Kidney (tissue), 14 donors: ENCODE results near the gene AKAP13. TPM values are rescaled to one million over a fixed set of nuclear protein-coding genes. Genes with fewer than 3 reads are reported as not detected.
"Not testable (repeated sequence)": the region's sequence is repeated elsewhere in the genome, so short reads cannot be mapped to it uniquely, and the experiment has no call there.

Source experiments
- DNase-seq, 5 donors: peaks; one replicate each; pipeline ENCODE4 v3.0.0-alpha.2; 2013 to 2020
- FAIRE-seq: peaks from 2 replicates; lab custom pipeline; 2012; peaks lifted over from hg19 to GRCh38; lab: Jason Lieb, UNC
- H3K27ac ChIP-seq, 2 donors: one replicate each; pipeline ENCODE4 v1.7.0; 2013; ENCODE audit warnings: low read depth in 2 of 2, low read length in 2 of 2, inconsistent platforms in 1 of 2
- H3K27me3 ChIP-seq: one replicate; pipeline ENCODE4 v1.7.1; 2013; ENCODE audit warnings: low read length, inconsistent platforms; ENCODE audit not compliant: control insufficient read depth, insufficient read depth
- H3K36me3 ChIP-seq, 3 donors: one replicate each; pipeline versions ENCODE4 v1.7.0 to v1.7.1; 2013; ENCODE audit warnings: low read length in 3 of 3, control low read depth in 1 of 3, inconsistent platforms in 1 of 3; ENCODE audit not compliant: insufficient read depth in 3 of 3, control insufficient read depth in 2 of 3
- H3K4me1 ChIP-seq, 3 donors: one replicate each; pipeline versions ENCODE4 v1.7.0 to v1.7.1; 2013; ENCODE audit warnings: low read length in 3 of 3, inconsistent platforms in 1 of 3, low read depth in 1 of 3; ENCODE audit not compliant: control insufficient read depth in 2 of 3, insufficient read depth in 2 of 3
- H3K4me3 ChIP-seq, 3 donors: one replicate each; pipeline versions ENCODE4 v1.7.0 to v1.8.1; 2013; ENCODE audit warnings: low read length in 3 of 3, control low read depth in 1 of 3, inconsistent platforms in 1 of 3
- H3K9ac ChIP-seq, 3 donors: one replicate each; pipeline versions ENCODE4 v1.7.0 to v1.7.1; 2013; ENCODE audit warnings: low read length in 3 of 3, control low read depth in 1 of 3, inconsistent platforms in 1 of 3
- H3K9me3 ChIP-seq, 3 donors: one replicate each; pipeline versions ENCODE4 v1.7.0 to v1.7.1; 2013; ENCODE audit warnings: low read length in 3 of 3, control low read depth in 1 of 3, inconsistent platforms in 1 of 3; ENCODE audit not compliant: control insufficient read depth in 2 of 3, insufficient read depth in 1 of 3
- CTCF ChIP-seq: IDR thresholded peaks from 3 replicates; pipeline ENCODE4 v1.5.1; 2012; ENCODE audit warnings: mild to moderate bottlenecking, moderate library complexity, borderline replicate concordance; ENCODE audit not compliant: insufficient read depth; ENCODE audit errors: extremely low read depth
- intact Hi-C: fragments of 100-400 bp; cut with DNase I; formaldehyde crosslinking; loops from one replicate; pipeline ENCODE4 v1.11.1; 2022
- polyA plus RNA-seq: library from polyadenylated mRNA; stranded (reverse); fragments of 350-450 nt; fragmentation: Illumina TruSeq; extraction: RNeasy Lipid Tissue Mini Kit (QIAGEN cat#74804); gene quantifications from one replicate; pipeline ENCODE4 v1.2.3, GENCODE V29; 2014; ENCODE audit warnings: low read depth, low replicate concordance; ENCODE audit not compliant: insufficient read depth
- total RNA-seq: library from RNA; stranded (reverse); fragmentation: NEBNext Ultra II Directional; extraction: Animal tissue kit (Norgen Biotek cat#: 25700); gene quantifications from one replicate; pipeline ENCODE4 v1.2.1, GENCODE V29; 2021
- donor health status: control.
- donor health status: control.
- donor health status: control.
- donor health status: control.
- donor health status: control.
- donor health status: DM: yes; HTN: yes; CAD: no.
- donor health status: Normal renal cell carcinoma (clear cell type).

Gene AKAP13
- total and polyA plus RNA-seq, 2 donors from 2014 or later, result 18.8 to 174 TPM

GRCh38 chr15:85482894-85483293 lies 102.5 kb downstream of the AKAP13 start:
- H3K4me1 ChIP-seq, result peaks cover 0 to 13% (median 7%) of the 10 kb centered on the region in 3 donors
- intact Hi-C loops, result no loop called here
- H3K4me3 ChIP-seq, result no peak overlapping the region

GRCh38 chr15:85483955-85484354 lies 103.6 kb downstream of the AKAP13 start:
- H3K4me1 ChIP-seq, result peaks cover 0 to 14% (median 8%) of the 10 kb centered on the region in 3 donors
- intact Hi-C loops, H3K4me3 ChIP-seq, H3K9me3 ChIP-seq, H3K27me3 ChIP-seq, H3K36me3 ChIP-seq, H3K9ac ChIP-seq, H3K27ac ChIP-seq, DNase-seq, FAIRE-seq: not testable (repeated sequence)

More at GRCh38 chr15:85482894-85483293, 102.5 kb downstream of the AKAP13 start:
- peak in 2 of 5 donors; percentile 58 to 71 for DNase-seq
- no peak for FAIRE-seq
- Histone ChIP-seq H3K27ac (no peak overlapping the region), H3K36me3 (no peaks in the 10 kb centered on the region), H3K9me3 (no peaks in the 10 kb centered on the region), H3K9ac (no peak overlapping the region), H3K27me3 (no peaks in the 10 kb centered on the region)
- no peak for TF ChIP-seq CTCF

GRCh38 chr15:85484923-85485322 lies 104.5 kb downstream of the AKAP13 start:
- H3K4me3 ChIP-seq, H3K36me3 ChIP-seq, H3K27ac ChIP-seq, H3K9me3 ChIP-seq, FAIRE-seq, H3K27me3 ChIP-seq, intact Hi-C loops, H3K9ac ChIP-seq: not testable (repeated sequence)
- H3K4me1 ChIP-seq, result peaks cover 0 to 20% (median 9%) of the 10 kb centered on the region in 3 donors
- peak in 1 of 5 donors; percentile 74 for DNase-seq

GRCh38 chr15:85485956-85486567 lies 105.7 kb downstream of the AKAP13 start:
- Histone ChIP-seq H3K9ac (no peak overlapping the region), H3K36me3 (no peaks in the 10 kb centered on the region), H3K27ac (no peak overlapping the region), H3K4me3 (no peak overlapping the region), H3K9me3 (no peaks in the 10 kb centered on the region), H3K4me1 (peaks cover 0 to 21% (median 9%) of the 10 kb centered on the region in 3 donors), H3K27me3 (no peaks in the 10 kb centered on the region)
- intact Hi-C loops, result no loop called here
- TF ChIP-seq CTCF, result peak; percentile 84
- FAIRE-seq (peak; percentile 91), DNase-seq (peak in 3 of 5 donors; percentile 60 to 94 (median 92))

GRCh38 chr15:85487796-85488195 lies 107.4 kb downstream of the AKAP13 start:
- H3K4me3 ChIP-seq, FAIRE-seq, H3K36me3 ChIP-seq, H3K9ac ChIP-seq, H3K27ac ChIP-seq, intact Hi-C loops, H3K27me3 ChIP-seq, H3K9me3 ChIP-seq: not testable (repeated sequence)
- peaks cover 0 to 14% (median 7%) of the 10 kb centered on the region in 3 donors for H3K4me1 ChIP-seq
- DNase-seq, result peak in 1 of 5 donors; percentile 58
